HCT116 (cell line): ENCODE measurements around the gene R3HCC1L. TPM values are rescaled to one million over a fixed set of nuclear protein-coding genes. Genes with fewer than 3 reads are reported as not detected.
"Not testable (repeated sequence)": the region's sequence is repeated elsewhere in the genome, so short reads cannot be mapped to it uniquely, and the experiment has no call there.

Experiments
- ATAC-seq: fragments of 200-7000 bp; cut with Tn5 transposase; 2 replicates; pipeline ENCODE4 v1.9.1; 2020; ENCODE audit warnings: mild to moderate bottlenecking, moderate library complexity
- BruUV-seq: library from RNA; stranded (reverse); fragments of 400-500 nt; replicated peaks from 2 replicates; lab custom pipeline; 2021; lab: Mats Ljungman, UMichigan
- CTCF ChIA-PET: fragments of 300-600 bp; sonication (Branson Sonifier 250); formaldehyde crosslinking; loops from one replicate; lab custom pipeline; 2021; ENCODE audit warnings: antibody characterized with exemption; lab: Charles Lee
- POLR2A ChIA-PET: fragments of 300-600, 350-600 bp; sonication (Branson Sonifier 250); formaldehyde crosslinking; loops from one replicate; lab custom pipeline; 2021; ENCODE audit warnings: antibody characterized with exemption; lab: Charles Lee
- RAD21 ChIA-PET, 2 experiments: fragments of 300-600 bp; sonication (Branson Sonifier 250); formaldehyde crosslinking; loops; one replicate each; lab custom pipeline; 2023; ENCODE audit warnings: low total read pairs in 2 of 2; ENCODE audit not compliant: uncharacterized antibody in 2 of 2, unreplicated experiment in 2 of 2, low non-redundant PET in 1 of 2; lab: Charles Lee
- DNase-seq: peaks from one replicate; pipeline ENCODE4 v3.0.0-alpha.2; 2010; ENCODE audit warnings: low read depth, low spot score
- H2AFZ ChIP-seq: fragments of 200-600 bp; shearing (Covaris generic), sonication (generic); 2 replicates; pipeline ENCODE4 v1.6.1; 2017; ENCODE audit warnings: low read depth, mixed run types, mixed read lengths, antibody characterized with exemption, low read length; ENCODE audit not compliant: poor library complexity, severe bottlenecking
- H3K27ac ChIP-seq: 2 replicates; pipeline ENCODE4 v1.5.1; 2012; ENCODE audit warnings: low read depth, low read length
- H3K27me3 ChIP-seq: fragments of 200-600 bp; sonication (generic); 2 replicates; pipeline ENCODE4 v1.6.1; 2016; ENCODE audit warnings: mixed run types, low read length, mixed read lengths; ENCODE audit not compliant: insufficient read depth
- H3K36me3 ChIP-seq, 2 experiments: fragments of 200-500 bp in 1 of 2; fragments of 200-600 bp in 1 of 2; sonication (Bioruptor generic) in 1 of 2; sonication (generic) in 1 of 2; 2 replicates each; pipeline versions ENCODE4 v1.5.1 to v1.6.1; 2014 to 2016; ENCODE audit warnings: low read length in 2 of 2, inconsistent platforms in 1 of 2, mixed read lengths in 1 of 2, mixed run types in 1 of 2; ENCODE audit not compliant: insufficient read depth in 2 of 2, control insufficient read depth in 1 of 2
- H3K4me1 ChIP-seq, 2 experiments: fragments of 200-600 bp in 1 of 2; sonication (generic) in 1 of 2; 2 replicates each; pipeline versions ENCODE4 v1.5.1 to v1.6.1; 2012 to 2017; ENCODE audit warnings: low read length in 2 of 2, inconsistent platforms in 1 of 2, mild to moderate bottlenecking in 1 of 2, mixed read lengths in 1 of 2, mixed run types in 1 of 2, moderate library complexity in 1 of 2; ENCODE audit not compliant: insufficient read depth in 2 of 2, control insufficient read depth in 1 of 2
- H3K4me2 ChIP-seq: fragments of 200-600 bp; sonication (generic); 2 replicates; pipeline ENCODE4 v1.6.1; 2017; ENCODE audit warnings: mixed run types, low read length, mixed read lengths
- H3K4me3 ChIP-seq, 2 experiments: fragments of 200-600 bp in 1 of 2; sonication (generic) in 1 of 2; replicated peaks in 1 of 2; 2 replicates each; pipeline ENCODE4 v1.5.1; 2011 to 2016; ENCODE audit warnings: low read length in 2 of 2, control low read depth in 1 of 2, low read depth in 1 of 2, mild to moderate bottlenecking in 1 of 2, mixed read lengths in 1 of 2, mixed run types in 1 of 2
- H3K79me2 ChIP-seq: fragments of 200-600 bp; sonication (generic); 2 replicates; pipeline ENCODE4 v1.6.1; 2017; ENCODE audit warnings: mild to moderate bottlenecking, mixed run types, low read length, moderate library complexity, mixed read lengths; ENCODE audit not compliant: insufficient read depth
- H3K9ac ChIP-seq: fragments of 200-600 bp; sonication (generic); 2 replicates; pipeline ENCODE4 v1.6.1; 2016; ENCODE audit warnings: low read length, mixed read lengths
- H3K9me2 ChIP-seq: fragments of 200-600 bp; sonication (generic), shearing (Covaris generic); 2 replicates; pipeline ENCODE4 v1.6.1; 2017; ENCODE audit warnings: mixed run types, mild to moderate bottlenecking, moderate library complexity; ENCODE audit not compliant: insufficient read depth
- H3K9me3 ChIP-seq, 2 experiments: fragments of 200-500 bp in 1 of 2; fragments of 200-600 bp in 1 of 2; sonication (Bioruptor generic) in 1 of 2; sonication (generic) in 1 of 2; 2 replicates each; pipeline ENCODE4 v1.6.1; 2014 to 2017; ENCODE audit warnings: low read length in 2 of 2, mixed read lengths in 2 of 2, inconsistent platforms in 1 of 2, low read depth in 1 of 2, mild to moderate bottlenecking in 1 of 2, mixed run types in 1 of 2, moderate library complexity in 1 of 2; ENCODE audit not compliant: control insufficient read depth in 1 of 2, insufficient read depth in 1 of 2
- H4K20me1 ChIP-seq: fragments of 200-600 bp; sonication (generic), shearing (Covaris generic); 2 replicates; pipeline ENCODE4 v1.6.1; 2017; ENCODE audit warnings: mixed run types, mild to moderate bottlenecking, moderate library complexity; ENCODE audit not compliant: insufficient read depth
- CBX3 ChIP-seq: IDR thresholded peaks from 2 replicates; pipeline ENCODE4 v1.6.1; 2012; ENCODE audit warnings: low read depth
- CEBPB ChIP-seq: IDR thresholded peaks from 2 replicates; pipeline ENCODE4 v1.6.1; 2012; ENCODE audit warnings: low read depth
- CTCF ChIP-seq, 3 experiments: fragments of 200-600 bp in 1 of 3; sonication (generic) in 1 of 3; IDR thresholded peaks in 2 of 3; conservative IDR thresholded peaks in 1 of 3; 2 replicates each; pipeline ENCODE4 v1.5.1; 2012 to 2017; ENCODE audit warnings: low read depth in 2 of 3, low read length in 2 of 3, antibody characterized with exemption in 1 of 3, borderline replicate concordance in 1 of 3, control low read depth in 1 of 3, mild to moderate bottlenecking in 1 of 3, mixed read lengths in 1 of 3, mixed run types in 1 of 3, moderate library complexity in 1 of 3; ENCODE audit not compliant: insufficient read depth in 1 of 3
- EGR1 ChIP-seq: IDR thresholded peaks from 2 replicates; pipeline ENCODE4 v1.6.1; 2012; ENCODE audit warnings: low read depth
- ELF1 ChIP-seq: IDR thresholded peaks from 2 replicates; pipeline ENCODE4 v1.6.1; 2012; ENCODE audit warnings: low read depth, borderline replicate concordance
- EZH2 ChIP-seq: fragments of 200-600 bp; sonication (generic); IDR thresholded peaks from 2 replicates; pipeline ENCODE4 v1.6.1; 2017; ENCODE audit warnings: antibody characterized with exemption, mixed run types
- EZH2phosphoT487 ChIP-seq: fragments of 200-600 bp; IDR thresholded peaks from 2 replicates; pipeline ENCODE4 v1.6.1; 2018; ENCODE audit warnings: antibody characterized with exemption, borderline replicate concordance
- FOSL1 ChIP-seq: IDR thresholded peaks from 2 replicates; pipeline ENCODE4 v1.6.1; 2012; ENCODE audit warnings: low read depth
- MAX ChIP-seq: IDR thresholded peaks from 2 replicates; pipeline ENCODE4 v1.6.1; 2012
- POLR2A ChIP-seq: IDR thresholded peaks from 2 replicates; pipeline ENCODE4 v1.7.0; 2011; ENCODE audit warnings: borderline replicate concordance; ENCODE audit not compliant: insufficient read depth, insufficient read length; ENCODE audit errors: extremely low read depth
- POLR2AphosphoS5 ChIP-seq: IDR thresholded peaks from 2 replicates; pipeline ENCODE4 v1.6.1; 2011; ENCODE audit warnings: mild to moderate bottlenecking, low read depth, low read length, moderate library complexity
- RAD21 ChIP-seq: IDR thresholded peaks from 2 replicates; pipeline ENCODE4 v1.6.1; 2012; ENCODE audit warnings: low read depth, mild to moderate bottlenecking
- SIN3A ChIP-seq: IDR thresholded peaks from 2 replicates; pipeline ENCODE4 v1.6.1; 2012; ENCODE audit warnings: low read depth
- SP1 ChIP-seq: IDR thresholded peaks from 2 replicates; pipeline ENCODE4 v1.6.1; 2012; ENCODE audit warnings: low read depth
- SRF ChIP-seq: IDR thresholded peaks from 2 replicates; pipeline ENCODE4 v1.6.1; 2012; ENCODE audit warnings: low read depth
- TCF7L2 ChIP-seq: IDR thresholded peaks from 2 replicates; pipeline ENCODE4 v1.7.0; 2011; ENCODE audit warnings: borderline replicate concordance, inconsistent platforms; ENCODE audit not compliant: insufficient read depth, insufficient read length; ENCODE audit errors: extremely low read depth
- YY1 ChIP-seq: IDR thresholded peaks from 2 replicates; pipeline ENCODE4 v1.6.1; 2011; ENCODE audit warnings: low read length, low read depth, moderate library complexity, mild to moderate bottlenecking; ENCODE audit not compliant: insufficient replicate concordance; ENCODE audit errors: extremely low read depth
- ZFX ChIP-seq: fragments of 450-650 bp; IDR thresholded peaks from 2 replicates; pipeline ENCODE4 v1.6.1; 2017
- intact Hi-C: fragments of 100-400 bp; cut with micrococcal nuclease; formaldehyde crosslinking; loops from 2 replicates; pipeline ENCODE4 v1.10.0; 2022
- total RNA-seq: library from RNA; stranded (reverse); gene quantifications from one replicate; pipeline ENCODE4 v1.2.1, GENCODE V29; 2021; ENCODE audit not compliant: unreplicated experiment

Gene R3HCC1L
- total RNA-seq, 1 experiment from 2014 or later, result 9.3 TPM

GRCh38 chr10:98173260-98173659 is 38.8 kb downstream of the R3HCC1L start:
- Histone ChIP-seq H4K20me1 (peaks cover 11% of the 10 kb centered on the region; the same call in 1 of the 2 replicates), H3K4me2 (no peak overlapping the region), H3K36me3 (no peaks in the 10 kb centered on the region)
- intact Hi-C loops, result loop anchor here (10.0 kb wide), 1 partner anchor 162 kb away; no protein-coding TSS in a partner anchor
- DNase-seq, result no peak
- TF ChIP-seq SIN3A (no peak), EZH2 (no peak), TCF7L2 (no peak), SRF (no peak), CEBPB (no peak), POLR2A (no peak), POLR2AphosphoS5 (no peak), EGR1 (no peak), MAX (no peak), SP1 (no peak), ZFX (no peak), YY1 (no peak), EZH2phosphoT487 (no peak), FOSL1 (no peak), ELF1 (no peak), RAD21 (no peak), CTCF (IDR thresholded peaks at IDR 0.05 in 2 of 3, conservative IDR thresholded peaks at IDR 0.05 in 1 of 3; ENCODE audit: borderline replicate concordance in 1 of 3, insufficient read depth in 1 of 3, low read depth in 2 of 3, low read length in 2 of 3) (no peak), CBX3 (no peak)
- TF ChIP-seq, all 23 proteins: peak for 0
- no peak overlapping the region for H3K4me3 ChIP-seq
- no TSS peak for BruUV-seq
- ChIA-PET CTCF (no interaction called here), POLR2A (no interaction called here), RAD21 (no interaction called here)
- no peak for ATAC-seq
- H3K27ac ChIP-seq, result no peak overlapping the region
- H3K79me2 ChIP-seq, result peaks cover 4% of the 10 kb centered on the region
- H3K9me2 ChIP-seq, result no peaks in the 10 kb centered on the region
- no peaks in the 10 kb centered on the region for H3K27me3 ChIP-seq
- no peak overlapping the region for H2AFZ ChIP-seq
- H3K4me1 ChIP-seq, result no peaks in the 10 kb centered on the region
- H3K9ac ChIP-seq, result no peak overlapping the region
- no peaks in the 10 kb centered on the region for H3K9me3 ChIP-seq

GRCh38 chr10:98182351-98182915 is 48.0 kb downstream of the R3HCC1L start:
- intact Hi-C loops, H3K27me3 ChIP-seq, H4K20me1 ChIP-seq, ATAC-seq, DNase-seq, H3K4me2 ChIP-seq, RAD21 ChIA-PET, H3K9me3 ChIP-seq, BruUV-seq, H3K36me3 ChIP-seq, H3K27ac ChIP-seq, H2AFZ ChIP-seq, H3K4me3 ChIP-seq, H3K9me2 ChIP-seq, H3K4me1 ChIP-seq, H3K9ac ChIP-seq: not testable (repeated sequence)
- CTCF ChIA-PET, result interaction anchor here (1.2 kb wide), 1 partner anchor 12 kb away, joined by 3 read pairs; no protein-coding TSS in a partner anchor
- peaks cover 14% of the 10 kb centered on the region for H3K79me2 ChIP-seq
- POLR2A ChIA-PET, result interaction anchor here (1.0 kb wide), 1 partner anchor 12 kb away, joined by 3 read pairs; no protein-coding TSS in a partner anchor
